Measurements from ENCODE around the gene ATG9B.

ATG9B gene

GRCh38 chr7:151019130-151019447 is 5.2 kb downstream of the ATG9B start:
- no peak overlapping the region for H4K12ac ChIP-seq (ENCODE audit: low read depth, low read length)
- no peak overlapping the region for H4K8ac ChIP-seq (ENCODE audit: low read depth, low read length)
- no peak for DNase-seq
- H2BK5ac ChIP-seq (ENCODE audit: low read depth, low read length, poor library complexity), result no peak overlapping the region
- peaks cover 19 to 25% of the 10 kb centered on the region in 2 experiments for H3K4me1 ChIP-seq (ENCODE audit: control insufficient read depth in 1 of 2, insufficient read depth in 2 of 2, low read length in 2 of 2)
- no CpG with 5 or more reads among the region's 20 CpGs for WGBS (ENCODE audit: extremely low coverage, insufficient coverage, insufficient read length)
- H3K23ac ChIP-seq (ENCODE audit: low read length), result no peak overlapping the region
- no peak overlapping the region for H3K18ac ChIP-seq (ENCODE audit: low read length)
- no peaks in the 10 kb centered on the region for H3K36me3 ChIP-seq (ENCODE audit: control insufficient read depth in 1 of 2, insufficient read depth in 2 of 2, low read length in 2 of 2)
- peak overlapping the region; percentile 18 for H3K4me3 ChIP-seq (ENCODE audit: low read depth, low read length)
- no peak overlapping the region for H2BK120ac ChIP-seq (ENCODE audit: insufficient read depth, low read length, poor library complexity)
- no peak overlapping the region for H3K14ac ChIP-seq (ENCODE audit: low read length)
- H3K79me2 ChIP-seq (ENCODE audit: control insufficient read depth, insufficient read depth, low read length, poor library complexity), result no peaks in the 10 kb centered on the region
- H3K27ac ChIP-seq (ENCODE audit: low read depth, low read length), result no peak overlapping the region
- no peak overlapping the region for H2AFZ ChIP-seq (ENCODE audit: insufficient read depth, low read length, poor library complexity)
- peak overlapping the region; percentile 17 for H2BK12ac ChIP-seq (ENCODE audit: low read length)
- H3K4me2 ChIP-seq (ENCODE audit: low read length), result peak overlapping the region; percentile 59
- H4K91ac ChIP-seq (ENCODE audit: low read depth, low read length), result no peak overlapping the region
- H3K27me3 ChIP-seq (ENCODE audit: insufficient read depth, low read length), result peaks cover 15% of the 10 kb centered on the region
- peak overlapping the region; percentile 32 for H2AK5ac ChIP-seq (ENCODE audit: low read length)
- H3K4ac ChIP-seq (ENCODE audit: low read depth, low read length), result no peak overlapping the region
- H3K9me3 ChIP-seq (ENCODE audit: insufficient read depth, low read depth, low read length), result no peaks in the 10 kb centered on the region
- peaks cover 5% of the 10 kb centered on the region for H3K79me1 ChIP-seq (ENCODE audit: low read length)
- H3K9ac ChIP-seq (ENCODE audit: low read length), result no peak overlapping the region

- H2BK12ac ChIP-seq (ENCODE audit: low read length), result no peak overlapping the region
- H2BK5ac ChIP-seq (ENCODE audit: low read depth, low read length, poor library complexity), result no peak overlapping the region
- peak overlapping the region; percentile 4 for H4K91ac ChIP-seq (ENCODE audit: low read depth, low read length)
Observed at GRCh38 chr7:151018421-151019129, 5.7 kb downstream of the ATG9B start.

GRCh38 chr7:151017953-151018420 is 6.3 kb downstream of the ATG9B start:
- DNase-seq, result peak; percentile 23 to 56
- H4K8ac ChIP-seq (ENCODE audit: low read depth, low read length), result peak overlapping the region; percentile 38
- H2BK5ac ChIP-seq (ENCODE audit: low read depth, low read length, poor library complexity), result no peak overlapping the region
- H3K27ac ChIP-seq (ENCODE audit: low read depth, low read length), result no peak overlapping the region
- no CpG with 5 or more reads among the region's 34 CpGs for WGBS (ENCODE audit: extremely low coverage, insufficient coverage, insufficient read length)
- H2AK5ac ChIP-seq (ENCODE audit: low read length), result no peak overlapping the region
- H3K9ac ChIP-seq (ENCODE audit: low read length), result no peak overlapping the region
- H2AFZ ChIP-seq (ENCODE audit: insufficient read depth, low read length, poor library complexity), result no peak overlapping the region
- H3K79me1 ChIP-seq (ENCODE audit: low read length), result peaks cover 7% of the 10 kb centered on the region
- peaks cover 4% of the 10 kb centered on the region for H3K9me3 ChIP-seq (ENCODE audit: insufficient read depth, low read depth, low read length)
- peak overlapping the region; percentile 17 for H2BK12ac ChIP-seq (ENCODE audit: low read length)
- H3K14ac ChIP-seq (ENCODE audit: low read length), result no peak overlapping the region
- no peak overlapping the region for H4K91ac ChIP-seq (ENCODE audit: low read depth, low read length)
- H4K12ac ChIP-seq (ENCODE audit: low read depth, low read length), result no peak overlapping the region
- H3K4me3 ChIP-seq (ENCODE audit: low read depth, low read length), result no peak overlapping the region
- H3K27me3 ChIP-seq (ENCODE audit: insufficient read depth, low read length), result peaks cover 15% of the 10 kb centered on the region
- H3K79me2 ChIP-seq (ENCODE audit: control insufficient read depth, insufficient read depth, low read length, poor library complexity), result no peaks in the 10 kb centered on the region
- H3K36me3 ChIP-seq (ENCODE audit: control insufficient read depth in 1 of 2, insufficient read depth in 2 of 2, low read length in 2 of 2), result no peaks in the 10 kb centered on the region
- H3K4me2 ChIP-seq (ENCODE audit: low read length), result peak overlapping the region; percentile 59
- H3K4ac ChIP-seq (ENCODE audit: low read depth, low read length), result no peak overlapping the region
- H3K23ac ChIP-seq (ENCODE audit: low read length), result no peak overlapping the region
- H3K18ac ChIP-seq (ENCODE audit: low read length), result no peak overlapping the region
- peak overlapping the region; percentile 21 for H2BK120ac ChIP-seq (ENCODE audit: insufficient read depth, low read length, poor library complexity)
- peaks cover 27 to 34% of the 10 kb centered on the region in 2 experiments for H3K4me1 ChIP-seq (ENCODE audit: control insufficient read depth in 1 of 2, insufficient read depth in 2 of 2, low read length in 2 of 2)

More at GRCh38 chr7:151018421-151019129, 5.7 kb downstream of the ATG9B start:
- no peak overlapping the region for H2AK5ac ChIP-seq (ENCODE audit: low read length)
- H2BK120ac ChIP-seq (ENCODE audit: insufficient read depth, low read length, poor library complexity), result no peak overlapping the region
- no CpG with 5 or more reads among the region's 82 CpGs for WGBS (ENCODE audit: extremely low coverage, insufficient coverage, insufficient read length)
- DNase-seq, result no peak
- no peak overlapping the region for H3K23ac ChIP-seq (ENCODE audit: low read length)
- H3K9ac ChIP-seq (ENCODE audit: low read length), result no peak overlapping the region
- no peak overlapping the region for H3K4ac ChIP-seq (ENCODE audit: low read depth, low read length)
- peaks cover 15% of the 10 kb centered on the region for H3K27me3 ChIP-seq (ENCODE audit: insufficient read depth, low read length)
- H3K9me3 ChIP-seq (ENCODE audit: insufficient read depth, low read depth, low read length), result peaks cover 3% of the 10 kb centered on the region
- H3K14ac ChIP-seq (ENCODE audit: low read length), result no peak overlapping the region
- peak overlapping the region; percentile 59 for H3K4me2 ChIP-seq (ENCODE audit: low read length)
- peaks cover 23 to 30% of the 10 kb centered on the region in 2 experiments for H3K4me1 ChIP-seq (ENCODE audit: control insufficient read depth in 1 of 2, insufficient read depth in 2 of 2, low read length in 2 of 2)
- no peaks in the 10 kb centered on the region for H3K36me3 ChIP-seq (ENCODE audit: control insufficient read depth in 1 of 2, insufficient read depth in 2 of 2, low read length in 2 of 2)
- no peak overlapping the region for H3K27ac ChIP-seq (ENCODE audit: low read depth, low read length)
- no peak overlapping the region for H3K18ac ChIP-seq (ENCODE audit: low read length)
- peaks cover 5% of the 10 kb centered on the region for H3K79me1 ChIP-seq (ENCODE audit: low read length)
- no peak overlapping the region for H4K12ac ChIP-seq (ENCODE audit: low read depth, low read length)
- H2AFZ ChIP-seq (ENCODE audit: insufficient read depth, low read length, poor library complexity), result peak overlapping the region; percentile 8
- peak overlapping the region; percentile 18 for H3K4me3 ChIP-seq (ENCODE audit: low read depth, low read length)
- peak overlapping the region; percentile 8 for H4K8ac ChIP-seq (ENCODE audit: low read depth, low read length)
- no peaks in the 10 kb centered on the region for H3K79me2 ChIP-seq (ENCODE audit: control insufficient read depth, insufficient read depth, low read length, poor library complexity)

GRCh38 chr7:151017370-151017952 is 6.8 kb downstream of the ATG9B start:
- H2AFZ ChIP-seq (ENCODE audit: insufficient read depth, low read length, poor library complexity), result no peak overlapping the region
- no peak overlapping the region for H3K27ac ChIP-seq (ENCODE audit: low read depth, low read length)
- no peak overlapping the region for H2BK5ac ChIP-seq (ENCODE audit: low read depth, low read length, poor library complexity)
- H3K4me1 ChIP-seq (ENCODE audit: control insufficient read depth in 1 of 2, insufficient read depth in 2 of 2, low read length in 2 of 2), result peaks cover 29 to 35% of the 10 kb centered on the region in 2 experiments
- no peak overlapping the region for H4K12ac ChIP-seq (ENCODE audit: low read depth, low read length)
- H3K9ac ChIP-seq (ENCODE audit: low read length), result no peak overlapping the region
- H4K91ac ChIP-seq (ENCODE audit: low read depth, low read length), result no peak overlapping the region
- no peak overlapping the region for H3K4ac ChIP-seq (ENCODE audit: low read depth, low read length)
- H3K9me3 ChIP-seq (ENCODE audit: insufficient read depth, low read depth, low read length), result peaks cover 4% of the 10 kb centered on the region
- H3K79me1 ChIP-seq (ENCODE audit: low read length), result peaks cover 8% of the 10 kb centered on the region
- no peak for DNase-seq
- peak overlapping the region; percentile 17 for H2BK12ac ChIP-seq (ENCODE audit: low read length)
- WGBS (ENCODE audit: extremely low coverage, insufficient coverage, insufficient read length), result no CpG with 5 or more reads among the region's 13 CpGs
- H3K79me2 ChIP-seq (ENCODE audit: control insufficient read depth, insufficient read depth, low read length, poor library complexity), result no peaks in the 10 kb centered on the region
- no peak overlapping the region for H3K23ac ChIP-seq (ENCODE audit: low read length)
- no peak overlapping the region for H2AK5ac ChIP-seq (ENCODE audit: low read length)
- H3K27me3 ChIP-seq (ENCODE audit: insufficient read depth, low read length), result peaks cover 15% of the 10 kb centered on the region
- H3K18ac ChIP-seq (ENCODE audit: low read length), result no peak overlapping the region
- no peak overlapping the region for H3K4me3 ChIP-seq (ENCODE audit: low read depth, low read length)
- no peaks in the 10 kb centered on the region for H3K36me3 ChIP-seq (ENCODE audit: control insufficient read depth in 1 of 2, insufficient read depth in 2 of 2, low read length in 2 of 2)
- H2BK120ac ChIP-seq (ENCODE audit: insufficient read depth, low read length, poor library complexity), result no peak overlapping the region
- H3K14ac ChIP-seq (ENCODE audit: low read length), result no peak overlapping the region
- H4K8ac ChIP-seq (ENCODE audit: low read depth, low read length), result no peak overlapping the region
- no peak overlapping the region for H3K4me2 ChIP-seq (ENCODE audit: low read length)
